OCI-LY1 (cell line): ENCODE measurements around the gene MYH16.
"Not testable (repeated sequence)": the region's sequence is repeated elsewhere in the genome, so short reads cannot be mapped to it uniquely, and the experiment has no call there.

Source experiments
- EZH2 ChIP-seq: fragments of 200-600 bp; sonication (generic), shearing (Covaris generic); IDR thresholded peaks from 2 replicates; pipeline ENCODE4 v1.8.0; 2017; ENCODE audit warnings: borderline replicate concordance, mixed run types, mild to moderate bottlenecking, antibody characterized with exemption, low read length, moderate library complexity, mixed read lengths
- TF ChIP-seq, protein P1 (sequence below): fragments of 200-600 bp; sonication (generic), shearing (Covaris generic); IDR thresholded peaks from 2 replicates; pipeline ENCODE4 v1.5.1; 2017; ENCODE audit warnings: mild to moderate bottlenecking, antibody characterized with exemption, low read length, moderate library complexity, mixed read lengths

DNA sequence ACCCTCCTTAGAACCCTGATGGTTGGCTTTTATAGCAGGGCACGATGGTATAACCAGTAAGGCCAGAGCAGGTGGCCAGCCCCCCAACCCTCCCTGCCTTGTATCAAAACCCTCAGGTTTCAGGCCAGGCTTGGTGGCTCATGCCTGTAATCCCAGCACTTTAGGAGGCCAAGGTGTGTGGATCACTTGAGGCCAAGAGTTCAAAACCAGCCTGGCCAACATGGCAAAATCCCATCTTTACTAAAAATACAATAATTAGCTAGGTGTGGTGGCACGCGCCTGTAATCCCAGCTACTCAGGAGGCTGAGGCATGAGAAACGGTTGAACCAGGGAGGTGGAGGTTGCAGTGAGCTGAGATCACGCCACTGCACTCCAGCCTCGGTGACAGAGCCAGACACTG is 50.0 kb downstream of the MYH16 start:
- TF ChIP-seq, protein P1, sequence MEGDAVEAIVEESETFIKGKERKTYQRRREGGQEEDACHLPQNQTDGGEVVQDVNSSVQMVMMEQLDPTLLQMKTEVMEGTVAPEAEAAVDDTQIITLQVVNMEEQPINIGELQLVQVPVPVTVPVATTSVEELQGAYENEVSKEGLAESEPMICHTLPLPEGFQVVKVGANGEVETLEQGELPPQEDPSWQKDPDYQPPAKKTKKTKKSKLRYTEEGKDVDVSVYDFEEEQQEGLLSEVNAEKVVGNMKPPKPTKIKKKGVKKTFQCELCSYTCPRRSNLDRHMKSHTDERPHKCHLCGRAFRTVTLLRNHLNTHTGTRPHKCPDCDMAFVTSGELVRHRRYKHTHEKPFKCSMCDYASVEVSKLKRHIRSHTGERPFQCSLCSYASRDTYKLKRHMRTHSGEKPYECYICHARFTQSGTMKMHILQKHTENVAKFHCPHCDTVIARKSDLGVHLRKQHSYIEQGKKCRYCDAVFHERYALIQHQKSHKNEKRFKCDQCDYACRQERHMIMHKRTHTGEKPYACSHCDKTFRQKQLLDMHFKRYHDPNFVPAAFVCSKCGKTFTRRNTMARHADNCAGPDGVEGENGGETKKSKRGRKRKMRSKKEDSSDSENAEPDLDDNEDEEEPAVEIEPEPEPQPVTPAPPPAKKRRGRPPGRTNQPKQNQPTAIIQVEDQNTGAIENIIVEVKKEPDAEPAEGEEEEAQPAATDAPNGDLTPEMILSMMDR, result not testable (repeated sequence)
- TF ChIP-seq EZH2, result not testable (repeated sequence)
